ENCODE data around the gene GSTO1. TPM values are rescaled to one million over a fixed set of nuclear protein-coding genes. Genes with fewer than 3 reads are reported as not detected.

GSTO1 gene
- 398 and 454 TPM in 2 replicates for total RNA-seq

DNA sequence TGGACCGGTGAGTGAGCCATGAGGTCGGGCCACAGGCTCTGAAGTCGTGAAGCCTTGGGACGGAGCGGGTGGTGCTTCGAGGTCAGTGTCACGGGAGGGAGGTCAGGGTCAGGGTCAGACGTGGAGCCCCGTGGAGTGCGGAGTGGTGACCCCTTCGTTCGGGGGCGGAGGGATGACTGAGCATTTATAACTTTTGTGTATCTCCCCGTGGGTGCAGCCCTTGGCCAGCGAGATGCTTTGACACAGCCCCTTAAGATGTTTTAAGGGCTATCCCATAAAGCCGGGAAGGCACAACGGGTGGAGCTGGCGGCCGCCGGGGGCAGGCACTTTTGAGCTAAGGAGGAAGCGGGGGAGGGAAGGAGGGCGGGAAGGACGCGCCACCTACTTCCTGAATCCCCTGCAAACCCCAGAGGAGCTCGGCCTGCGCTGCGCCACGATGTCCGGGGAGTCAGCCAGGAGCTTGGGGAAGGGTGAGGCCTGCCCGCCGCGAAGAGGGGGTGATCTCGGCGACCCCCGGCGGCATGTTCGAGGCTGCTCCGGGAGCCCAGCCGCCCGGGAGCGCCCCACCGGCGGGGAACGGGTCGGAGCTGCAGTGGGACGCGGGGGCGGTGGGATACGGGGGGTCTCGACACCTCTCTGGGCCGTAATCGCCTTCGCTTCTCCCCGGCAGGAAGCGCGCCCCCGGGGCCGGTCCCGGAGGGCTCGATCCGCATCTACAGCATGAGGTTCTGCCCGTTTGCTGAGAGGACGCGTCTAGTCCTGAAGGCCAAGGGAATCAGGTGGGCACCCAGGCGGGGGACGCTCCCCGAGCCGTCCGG, at the start of gene GSTO1:
GSTO1 (plus strand) TSS at position 400 of the 818 bp plus-strand sequence; CDS start at position 437, 37 bp downstream.

DNA sequence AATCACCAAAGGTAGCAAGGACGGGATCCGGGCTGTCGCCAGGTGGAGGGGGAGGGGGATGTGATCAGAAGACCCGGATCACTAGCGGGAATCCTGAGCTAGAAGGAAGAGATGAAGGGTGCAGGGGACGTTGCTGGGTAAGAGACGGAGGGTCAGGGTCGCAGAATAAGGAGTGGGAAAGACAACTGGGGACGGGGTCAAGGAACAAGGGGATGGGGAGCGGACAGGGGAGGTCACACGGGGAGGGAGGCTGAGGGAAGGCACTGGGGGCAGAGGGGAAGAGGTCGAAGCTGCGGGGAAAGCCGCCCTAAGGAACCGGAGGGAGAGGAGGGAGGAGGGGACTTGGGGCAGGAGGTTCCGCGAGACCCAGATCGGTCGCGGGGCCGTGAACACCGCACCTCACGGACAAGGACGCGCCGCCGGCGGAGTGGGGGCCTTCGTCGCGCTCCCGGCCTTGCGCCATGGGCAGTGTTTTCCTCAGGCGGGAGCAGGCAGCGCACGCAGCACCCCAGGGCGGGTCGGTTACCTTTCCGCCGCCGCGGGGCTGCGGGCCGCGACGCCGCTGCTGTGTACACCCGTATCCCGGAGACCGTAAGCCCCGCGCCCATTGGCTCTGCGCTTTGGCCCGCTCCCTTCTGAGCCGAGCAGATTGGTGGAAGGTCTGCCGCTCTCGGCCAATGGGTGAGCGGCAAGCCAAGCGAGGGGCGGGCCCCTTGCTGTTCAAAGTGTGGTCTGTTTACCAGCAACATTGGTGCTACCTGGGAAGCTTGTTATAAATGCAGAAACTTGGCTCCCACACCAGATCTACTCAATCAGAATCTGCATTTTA, 22.7 kb upstream of the GSTO1 start, which contains the start of gene CFAP43:
CFAP43 (minus strand) TSS at position 581 of the 829 bp plus-strand sequence; CDS start at position 463, 118 bp downstream.

DNA sequence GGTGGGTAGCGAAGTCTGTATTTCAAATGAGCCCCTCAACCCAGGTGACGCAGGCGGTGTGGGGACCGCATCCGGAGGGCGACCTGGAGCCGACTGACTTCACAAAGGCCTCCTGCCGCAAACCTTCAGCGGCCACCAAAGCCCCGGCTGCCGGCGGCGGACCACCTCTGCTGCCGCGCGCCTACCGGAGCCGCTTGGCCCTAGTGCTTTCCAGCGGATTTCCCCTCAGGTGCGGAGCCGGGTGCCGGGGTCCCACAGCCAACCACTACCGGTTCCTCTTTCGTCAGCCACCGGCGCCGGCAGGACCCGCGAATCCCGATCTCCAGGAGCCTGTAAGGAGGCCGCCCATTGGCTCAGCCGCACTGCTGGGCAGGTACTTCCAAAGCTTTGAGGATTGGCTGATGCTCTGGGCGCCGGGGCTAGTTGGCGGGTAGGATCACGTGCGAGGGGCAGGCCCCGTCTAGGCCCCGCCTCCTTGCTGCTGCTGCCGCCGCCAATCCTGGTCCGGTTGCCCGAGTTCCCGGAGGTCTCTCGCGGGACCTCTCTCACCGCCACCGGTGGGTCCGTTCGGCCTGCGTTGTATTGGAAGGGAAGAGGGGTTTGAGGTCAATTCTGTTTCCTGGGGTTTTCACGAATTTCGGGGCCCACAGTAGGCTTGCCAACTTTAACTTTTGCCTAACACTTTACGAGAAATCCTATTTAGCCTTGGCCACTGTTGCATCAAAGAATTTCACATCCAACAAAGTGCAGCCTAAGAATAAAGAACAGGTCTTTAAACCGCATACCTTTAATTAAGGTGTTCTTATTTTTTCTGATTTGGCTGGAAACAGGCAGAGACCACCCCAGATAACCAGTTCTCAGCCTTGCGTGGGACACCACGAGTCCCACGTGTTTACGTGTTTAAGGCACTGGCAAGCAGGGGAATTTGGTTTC, 14.3 kb downstream of the GSTO1 start, which contains the start of gene GSTO2:
GSTO2 (plus strand) TSS at position 472 of the 933 bp plus-strand sequence. CDS start 5,732 bp downstream, outside the sequence.

Other genes with a start within 250 kb of the GSTO1 start
- gene COL17A1, start 169.0 kb upstream of the GSTO1 start, total RNA-seq = not detected in 2 replicates
- gene SFR1, start 132.7 kb upstream of the GSTO1 start, total RNA-seq = 11.0 and 12.1 TPM in 2 replicates
- under 0.01 TPM in 1 of 2 replicates, not detected in the other for gene CFAP43, start 22.5 kb upstream of the GSTO1 start, total RNA-seq
- gene GSTO2, start 14.3 kb downstream of the GSTO1 start, total RNA-seq = 7.1 and 11.2 TPM in 2 replicates
- gene ITPRIP, start 83.6 kb downstream of the GSTO1 start, total RNA-seq = 14.2 and 23.4 TPM in 2 replicates
- gene CFAP58, start 98.9 kb downstream of the GSTO1 start, total RNA-seq = 0.35 TPM in 1 of 2 replicates, not detected in the other

Data from myometrial cell (primary cell).